Stimulated activated CD4-positive, alpha-beta T cell treated with anti-CD3 and anti-CD28 coated beads, Interleukin-1b, Interleukin-23, amount 100 ng/mL, for 1 hour (primary cell): ENCODE measurements around the gene DENND5A.
"Not testable (repeated sequence)": the region's sequence is repeated elsewhere in the genome, so short reads cannot be mapped to it uniquely, and the experiment has no call there.

ENCODE experiments used
- DNase-seq, 2 donors: peaks; one replicate each; pipeline ENCODE4 v3.0.0-alpha.2; 2020; ENCODE audit warnings: low read depth in 2 of 2

Gene DENND5A

DNA sequence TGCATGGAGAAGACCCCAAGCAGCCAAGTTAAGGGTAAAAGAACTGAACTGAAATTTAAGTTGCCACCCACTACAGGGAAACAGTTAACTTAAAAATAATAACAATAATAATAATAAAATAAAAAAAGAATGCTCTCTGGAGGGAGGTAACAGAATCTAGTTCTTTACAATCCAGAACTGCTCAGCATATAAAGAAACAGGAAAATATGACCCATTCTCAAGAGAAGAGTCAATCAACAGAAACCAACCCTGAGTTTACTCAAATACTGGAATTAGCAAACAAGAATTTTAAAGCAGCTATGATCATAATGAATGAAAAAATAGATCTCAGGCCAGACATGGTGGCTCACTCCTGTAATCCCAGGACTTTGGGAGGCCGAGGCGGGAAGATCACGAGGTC is 53.8 kb downstream of the DENND5A start:
- DNase-seq = no peak

GRCh38 chr11:9210922-9211320 is 54.2 kb downstream of the DENND5A start:
- no peak for DNase-seq

GRCh38 chr11:9210224-9210921 is 54.8 kb downstream of the DENND5A start:
- DNase-seq = no peak

DNA sequence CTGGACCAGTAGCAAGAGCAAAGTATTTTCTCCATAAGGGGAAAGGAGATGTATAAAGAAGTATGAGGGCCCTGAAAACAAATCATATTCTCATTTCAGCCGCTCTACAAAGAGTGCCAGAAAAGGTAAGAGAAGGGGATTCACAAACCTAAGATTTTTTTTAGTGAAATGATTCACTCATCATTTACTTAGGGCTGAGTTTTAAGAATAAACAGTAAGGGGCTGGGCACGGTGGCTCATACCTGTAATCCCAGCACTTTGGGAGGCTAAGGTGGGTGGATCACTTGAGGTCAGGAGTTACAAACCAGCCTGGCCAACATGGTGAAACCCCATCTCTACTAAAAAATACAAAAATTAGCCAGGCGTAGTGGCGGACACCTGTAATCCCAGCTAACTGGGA is 55.5 kb downstream of the DENND5A start:
- DNase-seq = not testable (repeated sequence)

DNA sequence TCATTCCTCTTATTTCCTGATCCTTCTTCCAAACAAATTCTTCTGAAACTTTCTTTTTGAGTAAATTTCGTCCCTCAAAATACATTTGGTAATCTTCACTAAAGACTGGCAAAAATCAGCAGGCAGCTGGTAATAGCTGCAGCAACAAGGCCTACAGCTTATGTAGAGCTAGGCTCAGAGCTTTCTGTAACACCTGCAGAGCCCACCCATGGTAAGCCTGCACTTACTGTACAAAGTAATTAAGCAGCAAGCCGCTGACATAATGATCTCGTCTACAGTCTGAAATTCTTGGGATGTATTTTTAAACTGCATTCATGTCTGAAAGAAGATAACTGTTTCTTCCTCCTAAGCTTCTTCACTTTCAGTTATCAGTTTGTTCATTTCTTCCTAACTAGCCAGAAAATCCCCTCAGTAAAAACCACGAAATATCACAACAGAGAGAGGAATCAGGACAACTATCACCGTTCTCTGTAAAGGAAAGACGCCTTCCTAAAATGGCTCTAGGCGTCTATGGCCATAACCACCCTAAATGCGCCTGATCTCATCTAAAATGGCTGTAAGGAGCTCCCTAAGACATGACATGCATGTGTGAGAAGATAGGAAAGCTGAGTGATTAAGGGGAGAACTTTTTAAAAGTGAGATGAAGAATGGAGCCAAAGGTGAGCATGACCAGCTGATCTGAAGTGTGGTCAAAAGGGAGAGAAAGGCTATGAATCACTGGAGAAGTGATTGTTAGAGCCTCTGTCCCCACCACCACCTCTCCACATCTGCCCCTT is 56.2 kb downstream of the DENND5A start:
- DNase-seq = no peak

- DNase-seq = no peak
These were observed 57.9 kb downstream of the DENND5A start for GRCh38 chr11:9207229-9207628.

DNA sequence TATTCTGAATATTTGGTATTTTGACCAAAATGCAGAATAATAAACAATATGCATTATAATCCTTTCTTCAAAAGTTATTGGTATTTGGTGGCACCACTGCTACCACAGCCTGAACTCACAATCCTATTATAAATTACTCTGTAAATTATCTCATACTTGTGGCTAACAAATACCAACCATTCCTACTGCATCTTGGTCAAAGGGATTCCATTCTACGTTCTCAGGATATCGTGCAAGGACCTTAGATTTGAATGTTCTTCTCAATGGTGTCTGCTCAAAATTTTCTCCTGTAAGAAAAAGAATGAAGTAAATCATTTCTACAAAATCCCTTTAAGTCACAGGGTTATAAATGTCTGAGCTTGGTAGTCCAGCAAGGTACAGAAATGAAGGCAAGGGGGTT is 58.7 kb downstream of the DENND5A start:
- no peak for DNase-seq

GRCh38 chr11:9203691-9204311 is 61.3 kb downstream of the DENND5A start:
- DNase-seq = no peak

DNA sequence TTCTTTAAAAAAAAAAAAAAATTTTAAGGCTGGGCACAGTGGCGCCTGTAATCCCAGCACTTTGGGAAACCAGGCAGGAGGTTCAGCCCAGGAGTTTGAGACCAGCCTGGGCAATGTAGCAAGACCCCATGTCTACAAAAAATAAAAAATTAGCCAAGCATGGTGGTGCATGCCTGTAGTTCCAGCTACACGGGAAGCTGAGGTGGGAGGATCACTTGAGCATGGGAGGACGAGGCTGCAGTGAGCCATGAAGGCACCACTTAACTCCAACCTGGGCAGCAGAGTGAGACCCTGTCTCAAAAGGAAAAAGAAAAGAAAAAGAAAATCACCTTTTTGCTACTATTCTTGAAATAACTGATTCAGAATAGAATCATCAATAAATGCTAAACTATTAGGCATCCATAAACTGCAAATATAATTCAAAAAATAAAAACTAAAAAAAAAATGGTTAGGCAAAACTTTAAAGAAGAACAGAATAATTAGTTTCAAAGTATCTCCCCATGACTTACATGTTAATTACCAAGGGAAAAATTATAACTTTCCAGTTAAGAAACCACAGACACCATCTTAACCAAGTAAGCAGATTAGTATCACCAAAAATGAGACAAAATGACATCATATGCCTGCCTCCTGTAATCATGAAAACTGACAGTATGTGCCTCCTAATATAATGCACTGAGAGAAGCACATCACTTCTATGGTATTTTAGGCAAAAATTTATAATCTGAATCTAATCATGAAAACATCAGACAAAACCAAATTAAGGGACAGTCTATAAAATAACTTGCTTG is 63.6 kb downstream of the DENND5A start:
- no peak for DNase-seq

- no peak for DNase-seq
These were observed 64.7 kb downstream of the DENND5A start for GRCh38 chr11:9200471-9200870.

GRCh38 chr11:9193316-9193715 is 71.8 kb downstream of the DENND5A start:
- DNase-seq = no peak

DNA sequence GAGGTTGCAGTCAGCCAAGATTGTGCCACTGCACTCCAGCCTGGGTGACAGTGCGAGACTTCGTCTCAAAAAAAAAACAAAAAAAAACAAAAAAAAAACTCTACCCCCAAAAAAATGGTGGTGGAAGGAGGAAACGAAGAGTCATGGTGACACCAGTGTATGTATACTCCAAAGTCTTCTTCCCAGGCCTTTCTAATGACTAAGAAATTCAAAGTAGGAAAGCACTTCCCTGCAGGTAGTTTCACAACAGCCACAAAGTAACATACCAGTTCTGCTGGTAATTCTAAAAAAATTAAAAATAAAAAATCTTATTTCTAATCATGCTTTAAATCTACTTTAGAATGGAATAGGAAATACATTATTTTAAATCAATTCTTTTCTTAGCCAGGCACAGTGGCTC is 72.6 kb downstream of the DENND5A start:
- no peak for DNase-seq

GRCh38 chr11:9190326-9191016 is 74.7 kb downstream of the DENND5A start:
- not testable (repeated sequence) for DNase-seq

- DNase-seq = not testable (repeated sequence)
These were observed 76.3 kb downstream of the DENND5A start for GRCh38 chr11:9188860-9189259.

DNA sequence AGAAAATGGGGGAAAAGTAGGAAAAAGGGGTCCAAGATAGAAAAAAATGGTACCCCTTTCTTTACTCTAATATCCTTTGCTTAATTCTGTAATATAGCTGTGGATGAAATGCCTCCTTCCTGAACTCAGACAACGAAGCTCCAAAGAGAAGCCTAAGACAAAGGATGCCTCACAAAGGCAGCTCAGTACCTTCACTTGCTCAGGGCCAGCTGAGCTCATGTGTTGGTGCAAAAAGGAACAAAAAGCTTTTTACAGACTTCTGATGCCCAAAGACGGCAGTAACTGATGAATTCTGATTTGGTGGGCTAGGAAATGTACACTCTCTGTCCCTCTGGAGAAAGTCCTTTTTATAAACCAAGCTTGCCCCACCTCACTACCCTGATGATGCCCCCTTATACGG is 77.5 kb downstream of the DENND5A start:
- no peak for DNase-seq

DNA sequence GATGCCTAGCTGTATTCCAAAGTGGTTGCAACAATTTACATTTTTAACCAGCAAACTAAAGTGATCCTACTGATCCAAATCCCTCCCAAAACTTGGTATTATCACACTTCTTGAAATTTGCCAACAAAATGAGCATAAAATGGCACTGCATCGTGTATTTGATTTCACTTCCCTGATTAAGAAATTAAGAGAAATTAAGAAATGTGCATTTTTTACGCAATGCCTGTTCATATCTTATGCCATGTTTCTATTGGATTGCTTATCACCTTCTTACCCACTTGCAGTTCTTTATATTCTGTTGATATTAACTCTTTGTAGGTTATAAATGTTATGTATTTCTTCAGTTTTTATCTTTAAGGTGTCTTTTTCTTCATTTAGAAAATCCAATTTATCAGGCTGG is 80.6 kb downstream of the DENND5A start:
- no peak for DNase-seq

DNA sequence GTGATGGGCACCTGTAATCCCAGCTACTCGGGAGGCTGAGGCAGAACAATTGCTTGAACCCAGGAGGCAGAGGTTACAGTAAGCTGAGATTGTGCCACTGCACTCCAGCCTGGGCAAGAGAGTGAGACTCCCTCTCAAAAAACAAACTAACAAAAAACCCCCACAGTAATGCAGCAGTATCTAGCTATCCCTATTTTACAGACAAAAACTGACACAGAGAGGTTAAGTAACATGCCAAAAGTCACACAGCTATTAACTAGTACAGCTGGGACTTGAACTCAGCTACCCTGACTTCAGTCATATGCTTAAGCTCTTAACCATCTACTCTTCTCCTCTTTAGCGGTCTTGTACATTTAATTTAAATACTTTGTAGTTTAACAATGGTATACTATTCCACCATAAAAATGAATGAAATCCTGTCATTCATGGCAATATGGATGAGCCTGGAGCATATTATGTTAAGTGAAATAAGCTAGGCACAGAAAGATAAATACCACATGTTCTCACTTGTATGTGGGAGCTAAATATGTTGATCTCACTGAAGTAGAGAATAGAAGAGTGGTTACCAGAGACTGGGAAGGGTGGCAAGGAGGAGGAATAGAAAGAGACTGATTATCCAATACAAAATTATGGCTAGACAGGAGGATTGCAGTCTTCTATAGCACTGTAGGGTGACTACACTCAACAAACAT is 82.8 kb downstream of the DENND5A start:
- DNase-seq = no peak

DNA sequence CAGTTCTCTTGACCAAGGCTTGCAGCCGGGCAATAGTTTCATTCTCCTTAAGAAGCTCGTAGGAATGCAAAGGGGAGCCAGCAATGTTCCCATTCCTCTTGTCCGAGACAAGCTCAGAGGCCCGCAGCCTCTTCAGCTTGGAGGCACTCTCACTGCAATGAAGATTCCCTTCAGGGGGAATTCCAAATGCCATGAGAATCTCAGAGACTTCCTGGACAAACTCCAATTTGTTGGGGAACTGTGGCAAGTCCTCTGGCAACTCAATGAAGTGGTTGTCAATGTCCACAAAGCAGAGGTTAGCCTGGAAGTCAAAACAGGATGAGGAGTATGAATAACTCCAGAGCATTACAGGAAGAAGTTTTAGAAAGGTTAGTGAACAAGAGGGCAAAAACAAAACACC is 84.4 kb downstream of the DENND5A start:
- DNase-seq = no peak

DNA sequence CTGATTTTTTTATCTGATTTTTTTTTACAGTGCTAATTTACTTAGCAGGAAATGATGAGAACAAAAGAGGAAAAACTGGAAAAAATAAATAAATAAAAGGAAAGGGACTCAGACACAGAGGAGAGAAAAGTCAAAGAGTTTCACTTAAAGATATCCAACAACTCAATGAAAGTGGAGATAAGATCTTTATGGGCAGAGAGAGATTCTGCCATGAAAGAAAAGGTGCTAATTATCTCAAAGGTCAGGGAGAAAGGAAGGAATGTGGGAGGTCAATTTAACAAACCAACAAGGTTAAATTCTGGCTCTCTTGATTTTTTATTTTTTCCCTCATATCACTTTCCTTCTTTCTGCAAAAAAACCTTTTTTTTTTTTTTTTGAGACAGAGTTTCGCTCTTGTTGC is 86.0 kb downstream of the DENND5A start:
- no peak for DNase-seq

DNA sequence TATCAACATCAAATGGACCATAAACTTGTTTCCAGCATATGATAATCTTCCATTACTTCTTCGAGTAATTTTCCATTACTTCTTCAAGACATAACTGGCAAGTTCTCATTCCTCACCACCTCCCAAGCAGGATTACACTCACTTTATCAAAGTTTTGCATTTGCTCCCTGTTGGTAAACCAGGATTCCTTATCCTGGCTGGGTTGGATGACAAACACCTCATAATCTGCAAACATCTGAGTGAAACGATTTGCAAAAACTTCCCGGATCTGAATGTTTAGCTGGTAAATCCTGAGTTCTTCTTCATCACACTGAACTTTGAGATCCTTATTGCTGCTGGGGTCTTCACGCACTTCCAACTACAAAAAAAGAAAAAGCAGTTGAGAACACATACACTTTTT is 86.4 kb downstream of the DENND5A start:
- DNase-seq = no peak
